Sigmoid colon (tissue), 7 donors: ENCODE data around the gene FUT3. TPM values are rescaled to one million over a fixed set of nuclear protein-coding genes. Genes with fewer than 3 reads are reported as not detected.

Experiments
- DNase-seq: peaks from one replicate; pipeline ENCODE4 v3.0.0-alpha.2; 2019
- H3K27ac ChIP-seq, 4 donors: fragments of 200-600 bp; sonication (generic); one replicate each; pipeline ENCODE4 v1.5.1; 2016 to 2019; ENCODE audit warnings: mild to moderate bottlenecking in 1 of 4
- H3K27me3 ChIP-seq, 3 donors: fragments of 200-600 bp; sonication (generic); one replicate each; pipeline ENCODE4 v1.5.1; 2019; ENCODE audit warnings: mild to moderate bottlenecking in 1 of 3
- H3K36me3 ChIP-seq, 4 donors: fragments of 200-600 bp; sonication (generic); one replicate each; pipeline ENCODE4 v1.5.1; 2016 to 2019
- H3K4me1 ChIP-seq, 4 donors: fragments of 200-600 bp; sonication (generic); one replicate each; pipeline ENCODE4 v1.5.1; 2017 to 2019
- H3K4me3 ChIP-seq, 4 donors: fragments of 200-600 bp; sonication (generic); one replicate each; pipeline ENCODE4 v1.5.1; 2017 to 2019; ENCODE audit warnings: mild to moderate bottlenecking in 2 of 4, moderate library complexity in 1 of 4
- H3K9me3 ChIP-seq, 4 donors: fragments of 200-600 bp in 3 of 4; sonication (generic) in 3 of 4; one replicate each; pipeline versions ENCODE4 v1.5.1 to v1.6.1; 2013 to 2019
- EP300 ChIP-seq, 4 donors: sonication (generic); formaldehyde crosslinking; IDR thresholded peaks; one replicate each; pipeline ENCODE4 v1.6.1; 2017; ENCODE audit warnings: antibody characterized with exemption in 4 of 4
- POLR2A ChIP-seq, 2 donors: fragments of 450-650 bp; IDR thresholded peaks; one replicate each; pipeline ENCODE4 v1.6.1; 2016; ENCODE audit warnings: antibody characterized with exemption in 2 of 2, mild to moderate bottlenecking in 2 of 2, moderate library complexity in 2 of 2
- POLR2AphosphoS5 ChIP-seq, 4 donors: sonication (generic); formaldehyde crosslinking; IDR thresholded peaks; one replicate each; pipeline ENCODE4 v1.6.1; 2017; ENCODE audit warnings: antibody characterized with exemption in 4 of 4
- WGBS, 2 donors: extraction: QIAGEN DNeasy Blood & Tissue Kit; methylation state at CpG; one replicate each; pipeline ENCODE4 v1.1.7; 2013; 5-methylcytosine and 5-hydroxymethylcytosine counted together
- intact Hi-C: fragments of 100-400 bp; cut with DNase I; formaldehyde crosslinking; loops from one replicate; pipeline ENCODE4 v1.15.1; 2023
- polyA plus RNA-seq, 3 donors: library from polyadenylated mRNA; stranded (reverse); fragments of 200-250 nt; gene quantifications; one replicate each; pipeline ENCODE4 v1.2.3, GENCODE V29; 2013
- total RNA-seq, 4 donors: library from RNA; depleted of rRNA; stranded (reverse); fragments of >200 nt; gene quantifications; one replicate each; pipeline ENCODE4 v1.1.0, GENCODE V29; 2016
- TF ChIP-seq, protein P1 (sequence below), 4 experiments: fragments of 450-650 bp in 3 of 4; fragments of 200-600 bp in 1 of 4; IDR thresholded peaks; one replicate each; pipeline ENCODE4 v1.5.1; 2016 to 2019; ENCODE audit warnings: antibody characterized with exemption in 4 of 4, mild to moderate bottlenecking in 3 of 4, moderate library complexity in 2 of 4
- donor health status: healthy with polysubstance abuse.
- donor health status: Bipolar disorder and iron deficiency.
- donor health status: healthy.

The FUT3 gene
- total and polyA plus RNA-seq, 7 donors = 0.83 to 168 (median 29.5) TPM; not detected in 3

GRCh38 chr19:5893907-5894703, 42.9 kb upstream of the FUT3 start:
- intact Hi-C loops = no loop called here
- H3K27ac ChIP-seq = peak overlapping the region in 1 of 4 donors; percentile 16
- peaks cover 6 to 30% (median 12%) of the 10 kb centered on the region in 4 donors for H3K36me3 ChIP-seq
- 86 to 87% methylated on average over 28 of the region's 28 CpGs for WGBS, 2 donors
- H3K4me1 ChIP-seq = peaks cover 0 to 39% (median 35%) of the 10 kb centered on the region in 4 donors
- no peaks in the 10 kb centered on the region for H3K9me3 ChIP-seq
- DNase-seq = no peak
- no peak for TF ChIP-seq POLR2AphosphoS5 (IDR thresholded peaks at IDR 0.05)
- TF ChIP-seq POLR2A (IDR thresholded peaks at IDR 0.05) = no peak
- TF ChIP-seq, protein P1, sequence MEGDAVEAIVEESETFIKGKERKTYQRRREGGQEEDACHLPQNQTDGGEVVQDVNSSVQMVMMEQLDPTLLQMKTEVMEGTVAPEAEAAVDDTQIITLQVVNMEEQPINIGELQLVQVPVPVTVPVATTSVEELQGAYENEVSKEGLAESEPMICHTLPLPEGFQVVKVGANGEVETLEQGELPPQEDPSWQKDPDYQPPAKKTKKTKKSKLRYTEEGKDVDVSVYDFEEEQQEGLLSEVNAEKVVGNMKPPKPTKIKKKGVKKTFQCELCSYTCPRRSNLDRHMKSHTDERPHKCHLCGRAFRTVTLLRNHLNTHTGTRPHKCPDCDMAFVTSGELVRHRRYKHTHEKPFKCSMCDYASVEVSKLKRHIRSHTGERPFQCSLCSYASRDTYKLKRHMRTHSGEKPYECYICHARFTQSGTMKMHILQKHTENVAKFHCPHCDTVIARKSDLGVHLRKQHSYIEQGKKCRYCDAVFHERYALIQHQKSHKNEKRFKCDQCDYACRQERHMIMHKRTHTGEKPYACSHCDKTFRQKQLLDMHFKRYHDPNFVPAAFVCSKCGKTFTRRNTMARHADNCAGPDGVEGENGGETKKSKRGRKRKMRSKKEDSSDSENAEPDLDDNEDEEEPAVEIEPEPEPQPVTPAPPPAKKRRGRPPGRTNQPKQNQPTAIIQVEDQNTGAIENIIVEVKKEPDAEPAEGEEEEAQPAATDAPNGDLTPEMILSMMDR (IDR thresholded peaks at IDR 0.05) = no peak
- no peak for TF ChIP-seq EP300 (IDR thresholded peaks at IDR 0.05)
- H3K27me3 ChIP-seq = no peaks in the 10 kb centered on the region
- H3K4me3 ChIP-seq = no peak overlapping the region

- peak overlapping the region in 1 of 4 donors; percentile 16 for H3K27ac ChIP-seq
- H3K27me3 ChIP-seq = no peaks in the 10 kb centered on the region
- TF ChIP-seq POLR2AphosphoS5 (IDR thresholded peaks at IDR 0.05) (no peak), POLR2A (IDR thresholded peaks at IDR 0.05) (no peak), EP300 (IDR thresholded peaks at IDR 0.05) (no peak)
- TF ChIP-seq, protein P1 (IDR thresholded peaks at IDR 0.05) = no peak
- H3K4me1 ChIP-seq = peaks cover 0 to 39% (median 36%) of the 10 kb centered on the region in 4 donors
- H3K9me3 ChIP-seq = no peaks in the 10 kb centered on the region
- peaks cover 6 to 30% (median 12%) of the 10 kb centered on the region in 4 donors for H3K36me3 ChIP-seq
- no peak overlapping the region for H3K4me3 ChIP-seq
- WGBS, 2 donors = 81 to 84% methylated on average over 13 of the region's 13 CpGs
- DNase-seq = no peak
- intact Hi-C loops = no loop called here
Observed at GRCh38 chr19:5893296-5893903, 42.2 kb upstream of the FUT3 start.

- Histone ChIP-seq H3K27me3 (no peaks in the 10 kb centered on the region), H3K4me1 (peaks cover 0 to 39% (median 36%) of the 10 kb centered on the region in 4 donors), H3K27ac (peak overlapping the region in 2 of 4 donors; percentile 83 to 87), H3K4me3 (no peak overlapping the region), H3K9me3 (no peaks in the 10 kb centered on the region), H3K36me3 (peaks cover 6 to 30% (median 12%) of the 10 kb centered on the region in 4 donors)
- WGBS, 2 donors = 49 to 64% methylated on average over 15 of the region's 15 CpGs
- intact Hi-C loops = loop anchor here (1.0 kb wide), 1 partner anchor 89 kb away; no protein-coding TSS in a partner anchor
- no peak for TF ChIP-seq EP300 (IDR thresholded peaks at IDR 0.05)
- no peak for TF ChIP-seq POLR2A (IDR thresholded peaks at IDR 0.05)
- TF ChIP-seq POLR2AphosphoS5 (IDR thresholded peaks at IDR 0.05) = no peak
- TF ChIP-seq, protein P1 (IDR thresholded peaks at IDR 0.05) = no peak
- DNase-seq = no peak
Observed at GRCh38 chr19:5892772-5893275, 41.6 kb upstream of the FUT3 start.

GRCh38 chr19:5891938-5892771, 40.9 kb upstream of the FUT3 start:
- H3K9me3 ChIP-seq = no peaks in the 10 kb centered on the region
- peak overlapping the region in 2 of 4 donors; percentile 83 to 87 for H3K27ac ChIP-seq
- peaks cover 6 to 30% (median 12%) of the 10 kb centered on the region in 4 donors for H3K36me3 ChIP-seq
- H3K4me1 ChIP-seq = peaks cover 0 to 38% (median 35%) of the 10 kb centered on the region in 4 donors
- peak overlapping the region in 1 of 4 donors; percentile 5 for H3K4me3 ChIP-seq
- TF ChIP-seq POLR2AphosphoS5 (IDR thresholded peaks at IDR 0.05) = peak in 2 of 4 donors; percentile 54 to 55
- TF ChIP-seq POLR2A (IDR thresholded peaks at IDR 0.05) = no peak
- TF ChIP-seq EP300 (IDR thresholded peaks at IDR 0.05) = no peak
- TF ChIP-seq, protein P1 (IDR thresholded peaks at IDR 0.05) = peak; percentile 81 to 93 (median 86)
- intact Hi-C loops = loop anchor here (1.0 to 2.0 kb wide), 2 partner anchors 63 to 88 kb away; no protein-coding TSS in a partner anchor
- DNase-seq = no peak
- WGBS, 2 donors = 3 to 15% methylated on average over 48 of the region's 48 CpGs
- H3K27me3 ChIP-seq = no peaks in the 10 kb centered on the region
